Left renal pelvis (tissue), 4 donors: ENCODE results near the gene RNF123. TPM values are rescaled to one million over a fixed set of nuclear protein-coding genes. Genes with fewer than 3 reads are reported as not detected.

Source experiments
- DNase-seq, 4 donors: peaks; one replicate each; pipeline ENCODE4 v3.0.0-alpha.2; 2013; ENCODE audit warnings: low read depth in 4 of 4, low spot score in 3 of 4
- polyA plus RNA-seq, 4 donors: library from polyadenylated mRNA; unstranded; fragments of 120-200 nt; gene quantifications; one replicate each; pipeline ENCODE4 v1.2.1, GENCODE V29; 2013; ENCODE audit not compliant: insufficient read length in 4 of 4

RNF123 gene
- polyA plus RNA-seq, 4 donors, result 31.1 to 38.6 (median 34.9) TPM

DNA sequence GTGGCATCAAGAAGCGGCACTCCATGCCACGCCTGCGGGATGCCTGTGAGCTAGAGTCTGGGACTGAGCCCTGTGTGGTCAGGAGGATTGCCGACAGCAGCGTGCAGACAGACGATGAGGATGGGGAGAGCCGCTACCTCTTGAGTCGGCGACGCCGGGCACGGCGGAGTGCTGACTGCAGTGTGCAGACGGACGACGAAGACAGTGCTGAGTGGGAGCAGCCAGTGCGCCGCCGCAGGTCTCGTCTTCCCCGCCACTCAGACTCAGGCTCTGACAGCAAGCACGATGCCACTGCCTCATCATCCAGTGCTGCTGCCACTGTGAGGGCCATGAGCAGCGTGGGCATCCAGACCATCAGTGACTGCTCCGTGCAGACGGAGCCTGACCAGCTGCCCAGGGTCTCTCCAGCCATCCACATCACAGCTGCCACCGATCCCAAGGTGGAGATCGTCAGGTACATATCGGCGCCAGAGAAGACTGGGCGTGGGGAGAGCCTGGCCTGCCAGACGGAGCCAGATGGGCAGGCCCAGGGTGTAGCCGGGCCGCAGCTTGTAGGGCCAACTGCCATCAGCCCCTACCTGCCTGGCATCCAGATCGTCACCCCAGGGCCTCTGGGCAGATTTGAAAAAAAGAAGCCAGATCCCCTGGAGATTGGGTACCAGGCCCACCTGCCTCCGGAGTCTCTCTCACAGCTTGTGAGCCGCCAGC, 32.0 kb upstream of the RNF123 start:
- DNase-seq, result no peak

DNA sequence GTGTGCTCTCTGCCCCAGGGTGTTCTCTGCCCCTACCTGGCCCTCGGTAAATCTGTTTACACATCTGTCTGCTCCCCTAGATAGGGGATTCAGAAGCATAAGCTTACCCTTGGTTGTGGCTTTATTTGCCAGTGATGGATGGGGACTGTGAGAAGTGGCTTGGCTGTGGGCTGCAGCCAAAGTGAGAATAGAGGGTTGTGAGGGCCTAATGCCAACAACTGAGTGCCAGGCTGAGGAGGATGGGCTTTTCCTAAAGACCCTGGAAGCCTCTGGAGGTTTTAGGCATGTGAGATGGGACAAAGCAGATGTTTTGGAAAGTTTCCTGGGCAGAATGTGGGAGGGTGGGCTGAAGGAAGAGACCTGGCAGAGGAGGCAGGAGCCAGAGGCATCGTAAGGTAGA, 30.6 kb upstream of the RNF123 start:
- no peak for DNase-seq

DNA sequence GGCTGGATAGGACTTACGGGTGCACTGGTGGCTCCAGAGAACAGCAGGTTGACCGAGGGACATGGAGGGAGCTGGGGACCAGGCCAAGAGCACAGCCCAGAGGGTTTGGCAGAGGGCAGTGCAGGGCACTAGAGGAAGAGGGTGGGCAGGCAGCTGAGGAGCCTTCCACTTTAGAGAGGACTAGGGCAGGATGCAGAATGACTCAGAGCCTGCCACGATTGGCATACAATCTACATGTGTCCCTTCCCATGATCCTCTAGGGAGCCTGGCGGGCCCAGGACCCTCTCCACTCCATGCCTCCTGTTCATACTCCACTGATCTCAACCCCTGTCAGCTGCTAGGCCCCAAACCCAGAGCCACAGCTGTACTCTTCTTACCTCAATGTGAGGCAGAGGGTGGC, 29.6 kb upstream of the RNF123 start:
- DNase-seq, result no peak

DNA sequence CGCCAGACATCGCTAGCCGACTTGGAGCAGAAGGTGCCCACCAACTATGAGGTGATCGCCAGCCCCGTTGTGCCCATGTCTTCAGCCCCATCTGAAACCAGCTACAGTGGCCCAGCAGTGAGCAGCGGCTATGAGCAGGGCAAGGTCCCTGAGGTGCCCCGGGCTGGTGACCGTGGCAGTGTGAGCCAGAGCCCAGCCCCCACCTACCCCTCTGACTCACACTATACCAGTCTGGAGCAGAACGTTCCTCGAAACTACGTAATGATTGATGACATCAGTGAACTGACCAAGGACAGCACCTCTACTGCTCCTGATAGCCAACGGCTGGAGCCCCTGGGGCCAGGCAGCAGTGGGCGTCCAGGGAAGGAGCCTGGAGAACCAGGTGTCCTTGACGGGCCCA, 28.1 kb upstream of the RNF123 start:
- no peak for DNase-seq

DNA sequence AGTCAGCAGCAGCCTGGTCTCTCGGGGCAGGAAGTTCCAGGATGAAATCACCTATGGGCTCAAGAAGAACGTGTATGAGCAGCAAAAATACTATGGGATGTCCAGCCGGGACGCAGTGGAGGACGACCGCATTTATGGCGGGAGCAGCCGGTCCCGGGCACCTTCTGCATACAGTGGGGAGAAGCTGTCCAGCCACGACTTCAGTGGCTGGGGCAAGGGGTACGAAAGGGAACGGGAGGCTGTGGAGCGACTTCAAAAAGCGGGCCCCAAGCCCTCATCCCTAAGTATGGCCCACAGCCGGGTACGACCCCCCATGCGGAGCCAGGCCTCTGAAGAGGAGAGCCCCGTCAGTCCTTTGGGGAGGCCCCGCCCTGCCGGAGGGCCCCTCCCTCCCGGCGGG, 27.3 kb upstream of the RNF123 start:
- DNase-seq, result no peak

DNA sequence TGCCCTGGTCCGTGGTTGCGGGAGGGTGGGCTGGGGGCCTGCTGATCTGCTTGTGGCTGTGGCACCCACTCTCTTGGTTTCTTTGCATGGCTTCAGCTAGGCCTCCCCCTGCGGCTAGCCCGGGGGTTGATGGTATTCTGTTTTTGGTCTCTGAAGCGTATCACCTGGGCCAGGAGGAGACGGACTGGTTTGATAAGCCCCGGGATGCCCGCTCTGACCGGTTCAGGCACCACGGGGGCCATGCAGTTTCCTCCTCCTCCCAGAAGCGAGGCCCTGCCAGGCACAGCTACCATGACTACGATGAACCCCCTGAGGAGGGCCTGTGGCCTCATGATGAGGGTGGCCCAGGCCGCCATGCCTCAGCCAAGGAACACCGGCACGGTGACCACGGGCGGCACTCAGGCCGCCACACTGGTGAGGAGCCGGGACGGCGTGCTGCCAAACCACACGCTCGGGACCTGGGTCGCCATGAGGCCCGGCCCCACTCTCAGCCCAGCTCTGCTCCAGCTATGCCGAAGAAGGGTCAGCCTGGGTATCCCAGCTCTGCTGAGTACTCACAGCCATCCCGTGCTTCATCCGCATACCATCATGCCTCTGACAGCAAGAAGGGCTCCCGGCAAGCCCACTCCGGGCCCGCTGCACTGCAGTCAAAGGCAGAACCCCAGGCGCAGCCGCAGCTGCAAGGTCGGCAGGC, 26.5 kb upstream of the RNF123 start:
- DNase-seq, result no peak

DNA sequence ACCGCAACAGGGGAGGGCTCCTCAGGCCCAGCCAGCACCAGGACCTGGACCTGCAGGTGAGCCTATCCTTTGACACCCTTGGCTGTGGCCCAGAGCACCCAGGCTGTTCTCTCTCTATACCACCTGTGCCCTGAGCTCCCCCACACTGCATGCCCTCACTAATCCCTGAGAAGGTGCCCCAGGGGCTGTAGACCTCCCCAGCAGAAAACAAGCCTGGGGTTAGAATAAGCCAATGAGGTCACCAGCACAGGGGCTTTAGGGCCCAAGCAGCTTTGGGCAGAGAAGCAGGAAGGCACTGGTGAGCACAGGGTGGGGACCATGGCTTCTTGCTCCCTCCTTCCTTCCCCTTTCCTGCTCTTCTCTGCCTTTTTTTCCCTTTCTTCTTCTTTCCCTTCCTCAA, 25.5 kb upstream of the RNF123 start:
- no peak for DNase-seq

DNA sequence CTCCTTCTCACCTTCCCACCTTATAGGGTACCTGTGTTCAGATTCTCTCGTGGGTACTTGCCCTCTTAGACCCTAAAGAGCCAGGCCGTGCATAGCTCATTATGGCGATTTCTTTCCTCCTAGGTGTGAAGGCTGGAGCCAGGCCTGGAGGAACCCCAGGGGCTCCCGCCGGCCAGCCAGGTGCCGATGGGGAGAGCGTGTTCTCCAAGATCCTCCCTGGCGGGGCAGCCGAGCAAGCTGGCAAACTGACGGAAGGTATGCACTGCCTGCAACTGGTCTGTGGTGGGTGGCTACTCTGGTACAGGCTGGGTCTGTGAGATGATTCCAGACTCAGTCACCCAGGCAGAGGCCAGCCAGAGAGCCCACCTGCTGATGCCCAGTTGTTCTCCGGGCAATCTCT, 25.1 kb upstream of the RNF123 start:
- DNase-seq, result no peak

DNA sequence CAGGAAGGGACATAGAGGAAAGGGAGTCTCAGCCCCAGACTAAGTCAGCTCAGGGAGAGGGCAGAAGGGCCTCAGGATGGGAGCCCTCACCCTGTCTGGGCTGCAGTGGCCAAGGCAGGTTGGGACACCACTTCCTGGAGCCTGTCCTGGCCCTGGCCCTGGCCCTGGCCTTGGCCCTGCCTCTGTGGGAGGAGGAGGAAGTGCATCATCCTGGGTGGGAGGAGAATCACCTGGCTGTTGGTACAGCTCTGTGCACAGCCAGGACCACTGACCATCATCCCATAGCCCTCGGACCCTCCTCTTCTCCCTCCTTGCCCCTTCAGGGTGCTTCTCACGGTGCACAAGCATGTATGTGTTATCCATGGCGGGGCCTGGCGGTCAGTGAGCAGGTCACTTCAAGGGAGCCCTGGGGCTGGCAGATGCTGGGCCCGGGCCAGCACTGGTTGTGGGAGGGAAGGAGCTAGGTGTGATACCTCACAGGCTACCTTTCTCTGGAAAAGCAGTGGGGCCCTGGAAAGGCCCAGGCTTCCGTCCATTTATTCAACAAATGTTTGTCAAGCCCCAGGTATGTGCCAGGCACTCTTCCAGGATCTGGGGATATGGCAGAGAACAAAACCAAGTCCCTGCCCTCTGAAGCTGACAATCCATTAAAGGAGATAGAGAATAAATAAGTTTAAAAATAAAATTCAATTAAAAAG, 23.4 kb upstream of the RNF123 start:
- no peak for DNase-seq

DNA sequence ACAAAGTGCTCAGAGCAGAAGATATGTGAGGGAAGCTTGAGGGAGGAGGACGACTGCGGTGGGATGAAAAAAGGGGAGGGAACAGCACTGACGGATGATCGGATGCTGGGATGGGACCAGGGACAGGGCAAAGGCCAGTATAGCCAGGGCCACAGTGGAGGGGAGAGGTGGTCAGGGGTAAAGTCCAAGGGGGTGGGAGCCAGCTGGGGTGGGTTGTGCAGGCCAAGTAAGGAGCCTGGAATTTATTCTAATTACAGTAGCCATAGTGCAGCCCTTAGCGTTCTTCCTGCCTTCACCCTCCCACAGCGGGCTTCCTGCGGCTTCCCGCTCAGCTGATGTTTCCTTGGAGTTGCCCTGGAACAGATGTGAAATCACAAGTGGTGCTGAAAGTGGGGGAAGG, 22.8 kb upstream of the RNF123 start:
- DNase-seq, result no peak

DNA sequence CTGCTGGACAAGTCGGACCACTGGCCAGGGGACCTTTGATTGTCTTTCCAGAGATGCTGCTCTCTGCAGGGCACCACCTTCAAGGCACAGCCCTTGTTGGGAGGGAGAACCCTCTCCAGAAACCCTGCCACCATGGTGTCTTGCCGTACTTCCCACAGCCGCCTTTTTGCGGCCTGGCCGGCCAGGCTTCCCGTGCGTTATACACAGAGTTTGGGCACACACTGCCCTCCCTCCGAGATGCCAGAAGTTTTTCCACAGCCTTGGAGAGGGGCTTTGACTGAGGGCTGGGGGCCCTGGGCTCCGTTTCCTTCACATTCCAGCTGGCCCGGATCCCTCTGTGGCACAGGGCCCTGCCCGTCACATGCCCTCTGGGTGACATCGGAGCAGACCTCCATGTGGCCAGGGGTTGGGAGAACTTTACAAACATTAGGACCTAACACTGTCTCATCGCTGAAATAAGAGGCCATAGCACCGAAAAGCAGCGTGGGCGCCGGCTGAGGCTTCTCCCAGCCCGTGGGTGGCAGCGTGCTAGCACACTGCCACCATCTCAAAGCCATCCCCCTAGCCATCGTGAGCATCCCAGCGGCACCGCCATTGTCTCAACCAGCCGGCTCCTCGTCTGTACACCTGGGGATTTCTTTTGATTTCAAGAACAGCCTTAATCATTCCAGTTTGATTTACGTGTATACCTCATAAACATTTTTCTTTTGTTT, 21.5 kb upstream of the RNF123 start:
- no peak for DNase-seq

DNA sequence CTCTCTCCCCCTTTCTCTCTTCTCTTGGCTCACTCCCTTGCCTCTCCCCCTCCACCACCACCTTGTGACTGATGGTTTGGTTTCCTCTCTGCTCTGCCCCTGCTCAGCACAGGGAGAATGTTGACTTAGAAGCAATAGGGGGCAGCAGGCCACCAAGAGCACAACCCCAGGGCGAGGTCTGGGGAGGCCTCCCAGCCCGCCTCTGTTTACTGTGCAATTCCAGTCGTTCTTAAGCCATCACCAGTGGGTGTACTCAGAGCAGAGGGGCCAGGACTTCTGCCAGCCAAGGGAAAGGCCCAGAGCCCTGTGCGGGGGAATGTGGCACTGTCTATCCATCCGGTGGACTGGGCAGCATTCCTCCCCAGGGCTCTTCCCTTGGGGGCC, 21.0 kb upstream of the RNF123 start:
- DNase-seq, result no peak

DNA sequence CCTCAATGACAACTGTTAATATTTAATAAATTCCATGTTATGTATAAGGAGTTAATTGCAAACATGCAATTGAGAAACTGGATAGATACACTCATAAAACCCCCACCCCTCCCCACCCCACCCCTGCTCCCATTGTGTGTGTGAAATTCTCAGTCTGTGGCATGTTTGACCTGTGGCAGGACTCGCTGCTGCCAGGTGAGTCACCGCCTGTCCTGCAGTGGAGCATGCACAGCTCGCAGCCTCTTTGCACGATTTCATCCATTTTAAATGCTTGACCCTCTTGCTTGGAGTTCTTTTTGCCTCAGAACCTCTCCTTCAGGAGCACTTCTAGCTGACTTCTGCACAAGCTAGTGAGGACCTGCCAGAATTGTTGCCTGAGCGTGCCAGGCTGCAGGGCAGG, 20.5 kb upstream of the RNF123 start:
- no peak for DNase-seq

DNA sequence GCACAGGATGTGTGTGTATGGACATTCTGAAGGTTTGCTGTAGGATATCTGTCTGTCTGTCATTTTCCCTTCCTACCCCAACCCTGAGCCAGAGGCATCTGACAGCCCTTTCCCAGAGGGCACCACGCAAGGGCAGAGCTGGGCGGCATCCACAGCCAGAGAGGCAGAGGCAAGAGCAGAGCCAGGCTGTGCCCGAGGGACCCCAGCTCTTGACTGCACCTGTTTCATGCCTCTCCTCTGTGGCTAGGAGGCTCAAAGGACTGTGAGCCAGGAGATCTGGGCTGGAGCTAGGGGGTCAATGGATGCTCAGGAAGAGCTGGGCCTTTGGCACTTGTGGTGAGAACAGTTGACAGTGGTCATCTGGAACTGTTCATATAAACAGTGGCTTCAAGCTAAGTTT, 20.0 kb upstream of the RNF123 start:
- no peak for DNase-seq

DNA sequence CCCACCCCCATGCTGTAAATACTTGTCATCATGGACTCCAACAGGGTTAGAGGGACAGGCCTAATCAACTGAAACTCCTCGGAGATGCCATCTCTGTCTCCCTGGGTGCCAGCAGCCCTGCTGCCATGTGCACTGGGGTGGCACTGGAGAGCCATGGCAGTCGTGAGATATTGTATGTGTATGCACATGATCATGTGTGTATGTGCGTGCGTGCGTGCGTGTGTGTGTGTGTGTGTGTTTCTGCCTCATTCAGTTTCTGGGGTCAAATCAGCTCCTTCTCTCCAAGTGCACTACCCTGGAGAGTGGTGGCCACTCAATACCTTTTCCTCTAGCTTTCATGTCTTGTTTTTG, 18.4 kb upstream of the RNF123 start:
- no peak for DNase-seq

DNA sequence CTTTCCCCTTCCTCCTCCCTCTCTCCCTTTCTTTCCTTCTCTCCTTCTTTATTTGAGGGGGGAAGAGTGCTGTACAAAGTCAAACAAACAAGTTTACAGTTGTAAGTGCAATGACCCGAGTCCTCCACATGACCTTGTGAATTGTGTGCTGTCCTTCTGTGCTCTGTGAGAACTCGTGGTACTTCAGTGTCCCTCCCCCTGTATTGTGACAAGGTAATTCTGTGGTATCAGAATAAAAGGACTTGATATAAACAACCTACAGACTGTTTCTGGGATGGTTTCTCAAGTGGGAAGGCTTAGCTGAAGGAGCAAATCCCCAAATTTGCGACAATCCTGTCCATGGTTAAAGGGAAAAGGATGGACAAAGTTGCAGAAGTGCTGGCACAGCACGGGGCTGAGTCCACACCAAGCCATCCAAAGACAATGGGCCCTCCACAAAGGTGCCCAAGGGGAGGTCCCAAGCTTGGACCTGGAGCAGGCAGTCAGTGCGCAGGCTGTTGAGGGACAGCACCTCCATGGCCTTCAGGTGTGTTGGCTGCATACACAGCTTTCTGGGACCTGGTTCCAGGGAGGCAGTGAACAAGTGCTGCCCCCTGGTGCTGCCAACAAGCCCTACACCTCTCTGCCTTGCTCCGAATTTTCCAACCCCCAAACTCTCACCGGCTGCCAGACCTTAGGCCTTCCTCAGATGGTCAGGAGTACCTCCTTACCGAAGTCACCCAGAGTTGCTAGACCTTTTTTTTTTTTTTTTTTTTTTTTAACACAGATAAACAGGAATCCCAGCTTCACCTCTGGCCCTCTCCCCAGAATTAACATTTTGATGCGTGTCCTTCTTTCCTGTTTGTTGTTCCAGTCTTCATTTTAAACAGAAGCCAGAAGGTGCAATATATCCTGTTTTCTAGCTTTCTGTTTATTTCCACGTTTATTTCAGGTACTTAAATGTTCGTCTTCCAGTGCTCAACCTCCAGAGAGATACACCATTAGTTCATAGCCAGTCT, 17.8 kb upstream of the RNF123 start:
- DNase-seq, result peak in 2 of 4 donors; percentile 58 to 62

DNA sequence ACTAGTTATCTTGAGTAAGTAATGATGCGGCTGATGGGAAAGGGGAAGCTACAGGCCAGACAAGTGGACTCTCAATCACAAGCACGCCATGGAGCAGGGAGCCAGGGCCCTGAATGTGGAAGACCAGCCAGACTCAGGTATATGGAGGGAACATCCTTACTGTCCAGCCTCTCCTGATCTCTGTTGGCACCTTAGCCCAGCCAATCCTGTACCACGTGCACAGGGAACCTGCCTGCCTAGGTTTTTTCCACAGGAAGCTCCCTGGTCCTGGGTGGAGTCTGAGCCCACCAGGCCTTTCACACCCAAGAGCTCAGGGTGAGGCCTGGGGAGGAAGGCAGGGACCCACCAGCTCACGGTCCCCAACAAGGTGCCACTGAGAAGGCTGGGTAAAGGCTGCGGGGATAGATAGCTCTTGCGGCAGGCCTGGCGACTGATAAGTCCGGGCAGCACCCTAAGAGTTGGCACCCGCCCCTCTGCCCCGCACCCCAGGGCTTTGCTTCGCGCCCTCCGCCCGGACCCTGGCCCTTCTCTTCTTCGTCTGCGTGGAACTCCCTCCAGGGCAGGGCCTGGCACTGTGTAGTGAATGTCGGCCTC, 16.1 kb upstream of the RNF123 start:
- no peak for DNase-seq

DNA sequence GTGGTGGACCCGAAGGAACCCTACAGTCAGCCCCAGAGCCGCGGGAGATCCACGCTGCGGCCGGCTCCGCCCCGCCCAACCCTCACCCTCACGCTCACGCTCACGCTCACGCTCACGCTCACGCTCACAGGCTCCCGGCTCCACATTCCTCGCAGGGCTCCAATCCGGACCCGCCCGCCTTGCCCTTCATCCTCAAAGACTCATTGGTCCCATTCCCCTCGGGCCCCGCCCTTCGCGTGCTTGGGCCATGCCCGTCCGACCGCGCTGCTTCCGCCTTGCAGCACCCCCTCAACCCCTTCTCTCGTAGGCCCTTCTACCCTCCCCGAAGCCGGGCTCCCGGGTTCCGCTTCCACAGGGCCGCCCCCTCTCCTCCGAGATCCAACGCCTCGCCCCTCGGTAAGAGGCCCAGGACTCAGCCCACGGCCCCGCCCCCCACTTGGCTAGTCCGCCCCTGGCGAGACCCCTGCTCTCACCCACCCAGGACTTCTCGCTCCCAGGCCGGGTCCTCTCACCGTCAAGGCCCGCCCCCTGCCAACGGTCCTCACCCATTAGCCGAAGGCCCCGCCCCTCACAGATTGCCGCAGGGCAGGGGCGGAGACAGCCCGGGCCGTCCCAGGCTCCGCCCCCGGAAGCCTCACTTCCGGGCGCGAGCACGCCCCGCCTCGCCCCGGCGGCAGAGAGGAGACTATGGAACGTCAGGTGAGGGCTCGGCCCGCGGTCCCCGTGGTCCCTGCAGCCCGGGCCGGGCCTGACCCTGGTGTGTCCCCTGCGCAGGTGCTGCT, 15.5 kb upstream of the RNF123 start, which contains the start of gene APEH:
APEH (plus strand) TSS at position 637 of the 782 bp plus-strand sequence; CDS start at position 688, 51 bp downstream.
- peak; percentile 87 to 92 (median 90) for DNase-seq

DNA sequence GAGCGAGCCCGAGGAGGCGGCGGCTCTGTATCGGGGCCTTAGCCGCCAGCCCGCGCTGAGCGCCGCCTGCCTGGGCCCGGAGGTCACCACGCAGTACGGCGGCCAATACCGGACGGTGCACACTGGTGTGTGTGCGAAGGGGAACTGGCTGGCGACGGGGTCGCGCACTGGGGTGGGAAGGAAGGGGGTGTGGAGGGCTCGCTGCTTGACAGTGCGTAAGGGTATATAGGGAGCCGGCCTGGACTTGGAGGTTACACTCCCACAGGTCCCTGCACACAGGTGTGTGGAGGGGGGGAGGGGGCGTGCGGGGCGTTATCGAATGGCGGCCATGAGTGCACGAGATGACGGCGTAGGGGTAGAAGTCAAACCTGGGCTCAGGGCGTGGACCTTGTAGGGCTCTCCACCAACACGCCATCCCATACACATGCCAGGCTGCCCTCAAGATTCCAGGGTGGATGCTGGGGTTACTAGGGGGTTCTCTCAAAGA, 14.8 kb upstream of the RNF123 start:
- no peak for DNase-seq
